PC-9 (cell line): ENCODE measurements around the gene VPS16. TPM values are rescaled to one million over a fixed set of nuclear protein-coding genes. Genes with fewer than 3 reads are reported as not detected.

ENCODE experiments used
- BruUV-seq: library from RNA; stranded (reverse); fragments of 400-500 nt; replicated peaks from 2 replicates; lab custom pipeline; 2021; lab: Mats Ljungman, UMichigan
- CTCF ChIA-PET: fragments of 300-600 bp; sonication (Branson Sonifier 250); formaldehyde crosslinking; loops from one replicate; lab custom pipeline; 2022; ENCODE audit warnings: antibody characterized with exemption; lab: Charles Lee
- POLR2A ChIA-PET: fragments of 300-600 bp; sonication (Branson Sonifier 250); formaldehyde crosslinking; loops from one replicate; lab custom pipeline; 2022; ENCODE audit warnings: antibody characterized with exemption; ENCODE audit not compliant: unreplicated experiment; lab: Charles Lee
- DNase-seq, 2 experiments: peaks; one replicate each; pipeline versions ENCODE4 v3.0.0 to v3.0.0-alpha.2; 2015 to 2022; ENCODE audit warnings: mixed read lengths in 1 of 2
- H2AFZ ChIP-seq: fragments of 200-600 bp; sonication (generic); 2 replicates; pipeline ENCODE4 v1.8.1; 2017; ENCODE audit warnings: antibody characterized with exemption
- H3F3A ChIP-seq: fragments of 200-600 bp; sonication (generic); 2 replicates; pipeline ENCODE4 v1.8.1; 2017; ENCODE audit warnings: antibody characterized with exemption, mild to moderate bottlenecking, low read depth; ENCODE audit not compliant: insufficient read depth
- H3K27ac ChIP-seq: fragments of 200-600 bp; sonication (generic); 2 replicates; pipeline ENCODE4 v1.6.1; 2016; ENCODE audit warnings: mixed run types
- H3K27me3 ChIP-seq: fragments of 200-600 bp; sonication (generic); 2 replicates; pipeline ENCODE4 v1.6.1; 2016; ENCODE audit warnings: low read depth, mixed run types; ENCODE audit not compliant: insufficient read depth
- H3K36me3 ChIP-seq: fragments of 200-600 bp; sonication (generic); 2 replicates; pipeline ENCODE4 v1.6.1; 2016; ENCODE audit warnings: low read depth, mixed run types
- H3K4me1 ChIP-seq: fragments of 200-600 bp; sonication (generic); replicated peaks from 2 replicates; pipeline ENCODE4 v1.6.1; 2016; ENCODE audit warnings: mixed run types; ENCODE audit not compliant: insufficient read depth
- H3K4me2 ChIP-seq: fragments of 200-600 bp; sonication (generic); 2 replicates; pipeline ENCODE4 v1.6.1; 2017; ENCODE audit warnings: mixed run types
- H3K4me3 ChIP-seq: fragments of 200-600 bp; sonication (generic); 2 replicates; pipeline ENCODE4 v1.6.1; 2016; ENCODE audit warnings: mixed run types
- H3K79me2 ChIP-seq: fragments of 200-600 bp; sonication (generic); 2 replicates; pipeline ENCODE4 v1.6.1; 2017; ENCODE audit warnings: low read depth, mixed run types
- H3K9me2 ChIP-seq: fragments of 200-600 bp; sonication (generic); 2 replicates; pipeline ENCODE4 v1.8.1; 2017; ENCODE audit warnings: mild to moderate bottlenecking; ENCODE audit not compliant: insufficient read depth
- H3K9me3 ChIP-seq: fragments of 200-600 bp; sonication (generic); 2 replicates; pipeline ENCODE4 v1.8.1; 2016; ENCODE audit warnings: low read depth; ENCODE audit not compliant: insufficient read depth
- H4K20me1 ChIP-seq: fragments of 200-600 bp; sonication (generic); 2 replicates; pipeline ENCODE4 v1.8.1; 2017; ENCODE audit not compliant: insufficient read depth
- CTCF ChIP-seq: fragments of 200-600 bp; sonication (generic); conservative IDR thresholded peaks from 2 replicates; pipeline ENCODE4 v1.6.1; 2017; ENCODE audit warnings: mixed run types, antibody characterized with exemption, mild to moderate bottlenecking, moderate library complexity
- EZH2 ChIP-seq: fragments of 200-600 bp; sonication (generic); IDR thresholded peaks from 2 replicates; pipeline ENCODE4 v1.8.0; 2017; ENCODE audit warnings: antibody characterized with exemption, low read depth
- intact Hi-C: fragments of 100-400 bp; cut with micrococcal nuclease; formaldehyde crosslinking; loops from one replicate; pipeline ENCODE4 v1.10.0; 2022; ENCODE audit not compliant: unreplicated experiment
- total RNA-seq: library from RNA; stranded (reverse); gene quantifications from 2 replicates; pipeline ENCODE4 v1.2.3, GENCODE V29; 2021

Gene VPS16
- total RNA-seq, 1 experiment from 2014 or later, result 31.9 TPM

- Histone ChIP-seq H3K36me3 (no peaks in the 10 kb centered on the region), H3F3A (no peaks in the 10 kb centered on the region), H4K20me1 (no peaks in the 10 kb centered on the region), H2AFZ (no peak overlapping the region), H3K4me2 (no peak overlapping the region), H3K9me2 (no peaks in the 10 kb centered on the region), H3K9me3 (no peaks in the 10 kb centered on the region), H3K27me3 (no peaks in the 10 kb centered on the region), H3K4me1 (no peaks in the 10 kb centered on the region), H3K27ac (no peak overlapping the region), H3K79me2 (peaks cover 17% of the 10 kb centered on the region), H3K4me3 (no peak overlapping the region)
- BruUV-seq, result no TSS peak
- ChIA-PET CTCF (no interaction called here), POLR2A (no interaction called here)
- intact Hi-C loops, result no loop called here
- TF ChIP-seq CTCF (no peak), EZH2 (no peak)
- DNase-seq, result no peak
Measured at GRCh38 chr20:2899243-2899642, 58.7 kb downstream of the VPS16 start.

DNA sequence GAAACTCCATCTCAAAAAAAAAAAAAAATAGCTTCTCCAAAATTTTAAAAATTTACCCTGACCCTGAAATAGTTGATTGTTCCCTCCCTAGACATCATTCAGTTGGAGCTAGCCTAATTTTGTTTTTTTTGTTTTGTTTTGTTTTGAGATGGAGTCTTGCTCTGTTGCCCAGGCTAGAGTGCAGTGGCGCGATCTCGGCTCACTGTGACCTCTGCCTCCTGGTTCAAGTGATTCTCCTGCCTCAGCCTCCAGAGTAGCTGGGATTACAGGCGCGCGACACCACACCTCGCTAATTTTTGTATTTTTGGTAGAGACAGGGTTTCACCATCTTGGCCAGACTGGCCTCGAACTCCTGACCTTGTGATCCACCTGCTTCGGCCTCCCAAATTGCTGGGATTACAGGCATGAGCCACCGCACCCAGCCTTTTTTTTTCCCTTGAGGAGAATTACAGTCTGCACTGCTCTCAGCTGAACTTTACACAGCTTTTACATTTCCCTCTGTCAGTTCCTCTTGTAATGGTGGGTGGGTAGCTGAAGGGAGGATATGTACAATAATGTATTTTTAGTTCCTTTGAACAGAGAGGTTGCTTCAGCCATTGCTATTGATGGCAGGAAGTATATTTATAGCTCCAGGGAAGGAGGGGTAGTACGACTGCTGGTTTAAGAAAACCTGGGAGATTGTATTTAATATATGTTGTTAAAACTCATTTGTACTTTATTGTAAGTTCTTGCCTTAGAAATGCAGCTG lies 60.5 kb downstream of the VPS16 start:
- no peak overlapping the region for H3K4me2 ChIP-seq
- no peak overlapping the region for H2AFZ ChIP-seq
- no peaks in the 10 kb centered on the region for H3K9me3 ChIP-seq
- no peak for DNase-seq
- H3K27me3 ChIP-seq, result no peaks in the 10 kb centered on the region
- no peak overlapping the region for H3K4me3 ChIP-seq
- H3K36me3 ChIP-seq, result no peaks in the 10 kb centered on the region
- TF ChIP-seq EZH2 (no peak), CTCF (no peak)
- no peak overlapping the region for H3K27ac ChIP-seq
- BruUV-seq, result no TSS peak
- no peaks in the 10 kb centered on the region for H4K20me1 ChIP-seq
- no peaks in the 10 kb centered on the region for H3K9me2 ChIP-seq
- intact Hi-C loops, result no loop called here
- ChIA-PET CTCF (interaction anchor here (0.7 kb wide), 2 partner anchors 93 to 376 kb away, joined by 7 to 14 read pairs; no protein-coding TSS in a partner anchor), POLR2A (interaction anchor here (0.6 kb wide), 2 partner anchors 18 to 513 kb away, joined by 3 to 5 read pairs; no protein-coding TSS in a partner anchor)
- no peaks in the 10 kb centered on the region for H3F3A ChIP-seq
- H3K4me1 ChIP-seq, result no peaks in the 10 kb centered on the region
- peaks cover 16% of the 10 kb centered on the region for H3K79me2 ChIP-seq

DNA sequence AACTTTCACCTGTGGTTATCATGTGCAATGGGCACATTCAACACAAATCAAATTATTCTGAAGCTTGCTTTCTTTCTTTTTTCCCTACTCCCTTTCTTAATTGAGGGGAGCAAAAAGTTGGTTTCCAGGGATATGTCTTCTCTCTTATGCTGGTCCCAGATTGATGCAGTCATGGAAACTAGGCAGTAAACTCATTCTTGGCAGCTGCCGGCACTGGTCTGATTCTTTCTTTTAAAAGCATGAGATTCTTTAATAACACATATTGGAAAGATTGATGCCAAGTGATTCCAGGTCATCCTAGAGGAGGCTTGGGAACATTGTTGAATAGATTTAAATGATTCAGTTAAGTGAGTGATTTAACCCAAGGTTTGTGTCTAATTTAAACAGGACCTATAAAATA lies 61.7 kb downstream of the VPS16 start:
- no peaks in the 10 kb centered on the region for H3K36me3 ChIP-seq
- H3K27me3 ChIP-seq, result no peaks in the 10 kb centered on the region
- no peaks in the 10 kb centered on the region for H3K9me2 ChIP-seq
- intact Hi-C loops, result no loop called here
- POLR2A ChIA-PET, result no interaction called here
- H3K4me2 ChIP-seq, result no peak overlapping the region
- CTCF ChIA-PET, result no interaction called here
- H2AFZ ChIP-seq, result no peak overlapping the region
- no peak overlapping the region for H3K27ac ChIP-seq
- peaks cover 14% of the 10 kb centered on the region; the same call in 1 of the 2 replicates for H3K79me2 ChIP-seq
- no peak for DNase-seq
- H4K20me1 ChIP-seq, result no peaks in the 10 kb centered on the region
- no peaks in the 10 kb centered on the region for H3K9me3 ChIP-seq
- BruUV-seq, result no TSS peak
- H3F3A ChIP-seq, result no peaks in the 10 kb centered on the region
- no peaks in the 10 kb centered on the region for H3K4me1 ChIP-seq
- TF ChIP-seq EZH2 (no peak), CTCF (no peak)
- H3K4me3 ChIP-seq, result no peak overlapping the region
